Measurements from ENCODE around the gene SLC44A3.

Gene SLC44A3

DNA sequence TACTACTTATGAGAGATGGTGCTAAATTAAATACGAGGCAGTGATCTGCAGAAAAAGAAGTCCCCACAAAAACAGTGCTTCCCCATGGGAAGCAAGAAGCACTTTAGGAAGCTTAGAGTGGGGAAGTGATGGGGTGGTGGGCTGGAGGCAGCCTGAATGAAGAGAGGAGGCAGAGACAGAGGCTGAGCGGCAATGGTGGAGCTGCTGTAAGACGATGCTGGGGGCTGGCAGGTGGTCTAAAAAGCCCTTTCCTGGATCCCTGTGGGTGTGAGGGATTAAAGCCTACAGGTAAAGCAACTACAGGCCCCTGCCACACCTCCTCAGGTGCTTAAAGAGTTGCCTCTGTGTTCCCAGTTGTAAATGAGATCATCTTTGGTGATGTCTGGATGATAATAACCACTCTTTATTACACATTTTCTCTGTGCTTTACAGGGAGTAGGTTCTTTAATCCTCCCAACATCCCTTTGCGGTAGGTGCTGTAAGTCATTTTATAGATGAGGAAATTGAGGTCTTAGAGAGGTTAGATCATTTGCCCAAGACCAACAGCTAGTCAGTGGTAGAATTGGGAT is 67.5 kb downstream of the SLC44A3 start:
- no peaks in the 10 kb centered on the region for H3K79me2 ChIP-seq (ENCODE audit: insufficient read depth, low read depth)
- H3K36me3 ChIP-seq (ENCODE audit: insufficient read depth), result no peaks in the 10 kb centered on the region
- no peak overlapping the region for H3K27ac ChIP-seq
- TF ChIP-seq, protein P1, sequence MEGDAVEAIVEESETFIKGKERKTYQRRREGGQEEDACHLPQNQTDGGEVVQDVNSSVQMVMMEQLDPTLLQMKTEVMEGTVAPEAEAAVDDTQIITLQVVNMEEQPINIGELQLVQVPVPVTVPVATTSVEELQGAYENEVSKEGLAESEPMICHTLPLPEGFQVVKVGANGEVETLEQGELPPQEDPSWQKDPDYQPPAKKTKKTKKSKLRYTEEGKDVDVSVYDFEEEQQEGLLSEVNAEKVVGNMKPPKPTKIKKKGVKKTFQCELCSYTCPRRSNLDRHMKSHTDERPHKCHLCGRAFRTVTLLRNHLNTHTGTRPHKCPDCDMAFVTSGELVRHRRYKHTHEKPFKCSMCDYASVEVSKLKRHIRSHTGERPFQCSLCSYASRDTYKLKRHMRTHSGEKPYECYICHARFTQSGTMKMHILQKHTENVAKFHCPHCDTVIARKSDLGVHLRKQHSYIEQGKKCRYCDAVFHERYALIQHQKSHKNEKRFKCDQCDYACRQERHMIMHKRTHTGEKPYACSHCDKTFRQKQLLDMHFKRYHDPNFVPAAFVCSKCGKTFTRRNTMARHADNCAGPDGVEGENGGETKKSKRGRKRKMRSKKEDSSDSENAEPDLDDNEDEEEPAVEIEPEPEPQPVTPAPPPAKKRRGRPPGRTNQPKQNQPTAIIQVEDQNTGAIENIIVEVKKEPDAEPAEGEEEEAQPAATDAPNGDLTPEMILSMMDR (conservative IDR thresholded peaks at IDR 0.05; ENCODE audit: low read depth, low read length), result no peak
- no peak overlapping the region for H3K4me2 ChIP-seq
- H2AFZ ChIP-seq (ENCODE audit: low read depth), result no peak overlapping the region
- no peaks in the 10 kb centered on the region for H3K27me3 ChIP-seq (ENCODE audit: insufficient read depth, low read depth)
- no peak overlapping the region for H3K9ac ChIP-seq
- no peaks in the 10 kb centered on the region for H3K4me1 ChIP-seq (ENCODE audit: low read depth, poor library complexity, severe bottlenecking)
- no peaks in the 10 kb centered on the region for H4K20me1 ChIP-seq (ENCODE audit: insufficient read depth)
- H3K4me3 ChIP-seq (IDR thresholded peaks at IDR 0.05; ENCODE audit: insufficient read depth, low read depth, low read length), result no peak overlapping the region

DNA sequence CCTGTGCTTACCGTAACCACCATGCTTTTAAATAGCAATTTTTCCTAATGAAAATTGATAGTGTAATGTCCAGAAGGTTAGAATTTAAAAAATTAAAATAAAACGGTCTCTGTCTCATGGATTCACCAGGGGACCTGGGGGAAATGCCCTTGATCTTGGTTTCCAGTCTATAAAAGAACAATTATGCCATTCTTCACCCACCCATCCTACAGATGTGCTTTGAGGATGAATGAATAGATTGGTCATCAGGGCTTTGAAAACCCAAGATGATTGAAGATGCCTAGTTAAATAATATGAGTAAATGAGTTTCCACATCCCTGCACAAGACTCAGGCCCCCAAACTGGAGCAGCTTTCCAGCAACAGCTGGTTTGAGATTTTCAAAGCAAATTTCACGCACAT is 68.0 kb downstream of the SLC44A3 start:
- TF ChIP-seq, protein P1 (conservative IDR thresholded peaks at IDR 0.05; ENCODE audit: low read depth, low read length), result no peak
- H3K4me3 ChIP-seq (IDR thresholded peaks at IDR 0.05; ENCODE audit: insufficient read depth, low read depth, low read length), result no peak overlapping the region
- no peaks in the 10 kb centered on the region for H3K36me3 ChIP-seq (ENCODE audit: insufficient read depth)
- H4K20me1 ChIP-seq (ENCODE audit: insufficient read depth), result no peaks in the 10 kb centered on the region
- no peaks in the 10 kb centered on the region for H3K4me1 ChIP-seq (ENCODE audit: low read depth, poor library complexity, severe bottlenecking)
- no peak overlapping the region for H2AFZ ChIP-seq (ENCODE audit: low read depth)
- no peaks in the 10 kb centered on the region for H3K27me3 ChIP-seq (ENCODE audit: insufficient read depth, low read depth)
- H3K79me2 ChIP-seq (ENCODE audit: insufficient read depth, low read depth), result no peaks in the 10 kb centered on the region
- no peak overlapping the region for H3K4me2 ChIP-seq
- H3K9ac ChIP-seq, result no peak overlapping the region
- H3K27ac ChIP-seq, result no peak overlapping the region

DNA sequence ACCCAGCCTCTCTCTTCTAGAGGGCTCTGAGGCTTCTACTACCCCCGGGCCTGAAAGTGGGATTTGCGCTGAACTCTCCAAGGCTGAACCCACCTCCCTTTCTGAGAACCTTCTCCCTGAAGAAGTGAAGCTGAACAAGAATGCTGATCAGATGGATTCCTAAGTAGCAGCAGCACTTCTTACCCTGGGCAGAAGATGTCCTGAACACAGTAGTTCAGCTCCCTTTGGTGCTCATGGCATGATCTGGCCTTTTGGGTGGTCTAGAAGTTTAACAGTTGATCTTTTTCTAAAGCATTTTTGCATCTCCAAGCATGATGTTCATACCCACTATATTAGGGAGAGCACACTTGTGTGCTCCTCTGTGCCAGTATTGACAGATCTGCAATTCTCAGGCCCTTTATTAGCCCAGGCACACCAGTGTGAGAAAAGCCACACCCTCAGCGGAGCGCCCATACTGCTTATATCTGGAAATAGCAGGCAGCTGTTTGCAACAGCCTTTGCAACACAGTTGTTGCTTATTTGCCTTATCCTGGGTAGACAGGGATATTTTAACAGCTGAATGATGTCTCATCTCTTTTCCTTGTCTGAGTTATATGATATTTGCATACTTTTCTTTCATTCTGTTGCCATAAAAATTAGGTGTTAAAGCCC is 72.6 kb downstream of the SLC44A3 start:
- TF ChIP-seq, protein P1 (conservative IDR thresholded peaks at IDR 0.05; ENCODE audit: low read depth, low read length), result no peak
- H4K20me1 ChIP-seq (ENCODE audit: insufficient read depth), result no peaks in the 10 kb centered on the region
- H3K9ac ChIP-seq, result no peak overlapping the region
- no peaks in the 10 kb centered on the region for H3K79me2 ChIP-seq (ENCODE audit: insufficient read depth, low read depth)
- no peak overlapping the region for H3K27ac ChIP-seq
- no peak overlapping the region for H3K4me3 ChIP-seq (IDR thresholded peaks at IDR 0.05; ENCODE audit: insufficient read depth, low read depth, low read length)
- H3K36me3 ChIP-seq (ENCODE audit: insufficient read depth), result no peaks in the 10 kb centered on the region
- no peak overlapping the region for H3K4me2 ChIP-seq
- H3K27me3 ChIP-seq (ENCODE audit: insufficient read depth, low read depth), result no peaks in the 10 kb centered on the region
- no peak overlapping the region for H2AFZ ChIP-seq (ENCODE audit: low read depth)
- no peaks in the 10 kb centered on the region for H3K4me1 ChIP-seq (ENCODE audit: low read depth, poor library complexity, severe bottlenecking)

DNA sequence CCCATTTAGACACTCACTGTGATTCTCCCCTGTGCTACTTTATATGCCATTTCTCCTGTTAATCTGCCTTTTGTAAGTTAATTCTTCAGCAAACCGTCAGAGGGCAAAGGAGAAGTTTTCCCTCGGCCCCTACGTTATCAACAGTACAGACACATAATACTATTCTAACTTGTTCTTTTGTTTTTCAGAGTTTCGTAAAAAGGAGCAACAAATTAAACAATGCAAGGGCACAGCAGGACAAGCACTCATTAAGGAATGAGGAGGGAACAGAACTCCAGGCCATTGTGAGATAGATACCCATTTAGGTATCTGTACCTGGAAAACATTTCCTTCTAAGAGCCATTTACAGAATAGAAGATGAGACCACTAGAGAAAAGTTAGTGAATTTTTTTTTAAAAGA is 74.5 kb downstream of the SLC44A3 start:
- H4K20me1 ChIP-seq (ENCODE audit: insufficient read depth), result no peaks in the 10 kb centered on the region
- H3K79me2 ChIP-seq (ENCODE audit: insufficient read depth, low read depth), result no peaks in the 10 kb centered on the region
- no peak overlapping the region for H3K9ac ChIP-seq
- H2AFZ ChIP-seq (ENCODE audit: low read depth), result no peak overlapping the region
- H3K27ac ChIP-seq, result no peak overlapping the region
- TF ChIP-seq, protein P1 (conservative IDR thresholded peaks at IDR 0.05; ENCODE audit: low read depth, low read length), result no peak
- H3K4me3 ChIP-seq (IDR thresholded peaks at IDR 0.05; ENCODE audit: insufficient read depth, low read depth, low read length), result no peak overlapping the region
- no peaks in the 10 kb centered on the region for H3K36me3 ChIP-seq (ENCODE audit: insufficient read depth)
- H3K27me3 ChIP-seq (ENCODE audit: insufficient read depth, low read depth), result no peaks in the 10 kb centered on the region
- H3K4me2 ChIP-seq, result no peak overlapping the region
- H3K4me1 ChIP-seq (ENCODE audit: low read depth, poor library complexity, severe bottlenecking), result no peaks in the 10 kb centered on the region

All from KMS-11 (cell line).